Measurements from ENCODE around the gene ASB13. TPM values are rescaled to one million over a fixed set of nuclear protein-coding genes. Genes with fewer than 3 reads are reported as not detected.

Gene ASB13
- total and polyA plus RNA-seq, 2 of the 13 experiments (the other 11 are each of a cell fraction or from before 2014, with no cell fraction given), result 9.3 to 15.4 TPM

GRCh38 chr10:5658871-5659618 lies 7.3 kb downstream of the ASB13 start (continued):
- TF ChIP-seq AKAP8 (CRISPR knock-in tag; IDR thresholded peaks at IDR 0.05) (peak; percentile 97), BRD4 (CRISPR knock-in tag; IDR thresholded peaks at IDR 0.05) (peak; percentile 49; the same call in 1 of the 2 replicates), MXI1 (IDR thresholded peaks at IDR 0.05; ENCODE audit: borderline replicate concordance, low read depth, low read length) (peak; percentile 74; the same call in 1 of the 3 replicates), MXD3 (CRISPR knock-in tag; IDR thresholded peaks at IDR 0.05) (no peak), SKI (IDR thresholded peaks at IDR 0.05; ENCODE audit: partially characterized antibody) (peak; percentile 11), ZMYM3 (CRISPR knock-in tag; IDR thresholded peaks at IDR 0.05) (peak; percentile 68; the same call in 1 of the 2 replicates), ISX (CRISPR knock-in tag; conservative IDR thresholded peaks at IDR 0.05) (no peak), ZNF772 (CRISPR knock-in tag; IDR thresholded peaks at IDR 0.05) (peak; percentile 66), MTA1 (CRISPR knock-in tag; IDR thresholded peaks at IDR 0.05; ENCODE audit: borderline replicate concordance) (0 out of 2 replicates have a peak, but pooled peaks have one; percentile 61), MYC (CRISPR knock-in tag; IDR thresholded peaks at IDR 0.05; ENCODE audit: borderline replicate concordance) (peak; percentile 72; the same call in 1 of the 2 replicates)
- TF ChIP-seq, protein P1, sequence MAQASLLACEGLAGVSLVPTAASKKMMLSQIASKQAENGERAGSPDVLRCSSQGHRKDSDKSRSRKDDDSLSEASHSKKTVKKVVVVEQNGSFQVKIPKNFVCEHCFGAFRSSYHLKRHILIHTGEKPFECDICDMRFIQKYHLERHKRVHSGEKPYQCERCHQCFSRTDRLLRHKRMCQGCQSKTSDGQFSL (CRISPR knock-in tag; IDR thresholded peaks at IDR 0.05), result 0 out of 2 replicates have a peak, but pooled peaks have one; percentile 46
- TF ChIP-seq, protein P2, sequence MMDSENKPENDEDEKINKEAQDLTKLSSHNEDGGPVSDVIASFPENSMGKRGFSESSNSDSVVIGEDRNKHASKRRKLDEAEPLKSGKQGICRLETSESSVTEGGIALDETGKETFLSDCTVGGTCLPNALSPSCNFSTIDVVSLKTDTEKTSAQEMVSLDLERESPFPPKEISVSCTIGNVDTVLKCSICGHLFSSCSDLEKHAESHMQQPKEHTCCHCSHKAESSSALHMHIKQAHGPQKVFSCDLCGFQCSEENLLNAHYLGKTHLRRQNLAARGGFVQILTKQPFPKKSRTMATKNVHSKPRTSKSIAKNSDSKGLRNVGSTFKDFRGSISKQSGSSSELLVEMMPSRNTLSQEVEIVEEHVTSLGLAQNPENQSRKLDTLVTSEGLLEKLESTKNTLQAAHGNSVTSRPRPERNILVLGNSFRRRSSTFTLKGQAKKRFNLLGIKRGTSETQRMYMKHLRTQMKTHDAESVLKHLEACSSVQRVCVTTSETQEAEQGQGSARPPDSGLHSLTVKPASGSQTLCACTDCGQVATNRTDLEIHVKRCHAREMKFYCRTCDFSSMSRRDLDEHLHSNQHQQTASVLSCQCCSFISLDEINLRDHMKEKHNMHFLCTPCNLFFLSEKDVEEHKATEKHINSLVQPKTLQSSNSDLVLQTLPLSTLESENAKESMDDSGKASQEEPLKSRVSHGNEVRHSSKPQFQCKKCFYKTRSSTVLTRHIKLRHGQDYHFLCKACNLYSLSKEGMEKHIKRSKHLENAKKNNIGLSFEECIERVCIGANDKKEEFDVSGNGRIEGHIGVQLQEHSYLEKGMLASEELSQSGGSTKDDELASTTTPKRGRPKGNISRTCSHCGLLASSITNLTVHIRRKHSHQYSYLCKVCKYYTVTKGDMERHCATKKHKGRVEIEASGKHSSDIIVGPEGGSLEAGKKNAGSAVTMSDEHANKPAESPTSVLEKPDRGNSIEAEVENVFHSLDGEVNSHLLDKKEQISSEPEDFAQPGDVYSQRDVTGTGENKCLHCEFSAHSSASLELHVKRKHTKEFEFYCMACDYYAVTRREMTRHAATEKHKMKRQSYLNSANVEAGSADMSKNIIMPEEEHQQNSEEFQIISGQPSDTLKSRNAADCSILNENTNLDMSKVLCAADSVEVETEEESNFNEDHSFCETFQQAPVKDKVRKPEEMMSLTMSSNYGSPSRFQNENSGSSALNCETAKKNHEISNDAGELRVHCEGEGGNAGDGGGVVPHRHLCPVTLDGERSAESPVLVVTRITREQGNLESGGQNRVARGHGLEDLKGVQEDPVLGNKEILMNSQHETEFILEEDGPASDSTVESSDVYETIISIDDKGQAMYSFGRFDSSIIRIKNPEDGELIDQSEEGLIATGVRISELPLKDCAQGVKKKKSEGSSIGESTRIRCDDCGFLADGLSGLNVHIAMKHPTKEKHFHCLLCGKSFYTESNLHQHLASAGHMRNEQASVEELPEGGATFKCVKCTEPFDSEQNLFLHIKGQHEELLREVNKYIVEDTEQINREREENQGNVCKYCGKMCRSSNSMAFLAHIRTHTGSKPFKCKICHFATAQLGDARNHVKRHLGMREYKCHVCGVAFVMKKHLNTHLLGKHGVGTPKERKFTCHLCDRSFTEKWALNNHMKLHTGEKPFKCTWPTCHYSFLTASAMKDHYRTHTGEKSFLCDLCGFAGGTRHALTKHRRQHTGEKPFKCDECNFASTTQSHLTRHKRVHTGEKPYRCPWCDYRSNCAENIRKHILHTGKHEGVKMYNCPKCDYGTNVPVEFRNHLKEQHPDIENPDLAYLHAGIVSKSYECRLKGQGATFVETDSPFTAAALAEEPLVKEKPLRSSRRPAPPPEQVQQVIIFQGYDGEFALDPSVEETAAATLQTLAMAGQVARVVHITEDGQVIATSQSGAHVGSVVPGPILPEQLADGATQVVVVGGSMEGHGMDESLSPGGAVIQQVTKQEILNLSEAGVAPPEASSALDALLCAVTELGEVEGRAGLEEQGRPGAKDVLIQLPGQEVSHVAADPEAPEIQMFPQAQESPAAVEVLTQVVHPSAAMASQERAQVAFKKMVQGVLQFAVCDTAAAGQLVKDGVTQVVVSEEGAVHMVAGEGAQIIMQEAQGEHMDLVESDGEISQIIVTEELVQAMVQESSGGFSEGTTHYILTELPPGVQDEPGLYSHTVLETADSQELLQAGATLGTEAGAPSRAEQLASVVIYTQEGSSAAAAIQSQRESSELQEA (CRISPR knock-in tag; IDR thresholded peaks at IDR 0.05; ENCODE audit: not compliant biosample characterization), result peak; percentile 27
- TF ChIP-seq, protein P3, sequence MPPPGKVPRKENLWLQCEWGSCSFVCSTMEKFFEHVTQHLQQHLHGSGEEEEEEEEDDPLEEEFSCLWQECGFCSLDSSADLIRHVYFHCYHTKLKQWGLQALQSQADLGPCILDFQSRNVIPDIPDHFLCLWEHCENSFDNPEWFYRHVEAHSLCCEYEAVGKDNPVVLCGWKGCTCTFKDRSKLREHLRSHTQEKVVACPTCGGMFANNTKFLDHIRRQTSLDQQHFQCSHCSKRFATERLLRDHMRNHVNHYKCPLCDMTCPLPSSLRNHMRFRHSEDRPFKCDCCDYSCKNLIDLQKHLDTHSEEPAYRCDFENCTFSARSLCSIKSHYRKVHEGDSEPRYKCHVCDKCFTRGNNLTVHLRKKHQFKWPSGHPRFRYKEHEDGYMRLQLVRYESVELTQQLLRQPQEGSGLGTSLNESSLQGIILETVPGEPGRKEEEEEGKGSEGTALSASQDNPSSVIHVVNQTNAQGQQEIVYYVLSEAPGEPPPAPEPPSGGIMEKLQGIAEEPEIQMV (CRISPR knock-in tag; IDR thresholded peaks at IDR 0.05; ENCODE audit: low read depth), result no peak
